PC-9 (cell line): ENCODE results near the gene DNAJB12. TPM values are rescaled to one million over a fixed set of nuclear protein-coding genes. Genes with fewer than 3 reads are reported as not detected.
A peak's percentile ranks its signal among the peaks of the same experiment; 100 is the strongest.

Source experiments
- BruUV-seq: library from RNA; stranded (reverse); fragments of 400-500 nt; replicated peaks from 2 replicates; lab custom pipeline; 2021; lab: Mats Ljungman, UMichigan
- CTCF ChIA-PET: fragments of 300-600 bp; sonication (Branson Sonifier 250); formaldehyde crosslinking; loops from one replicate; lab custom pipeline; 2022; ENCODE audit warnings: antibody characterized with exemption; lab: Charles Lee
- POLR2A ChIA-PET: fragments of 300-600 bp; sonication (Branson Sonifier 250); formaldehyde crosslinking; loops from one replicate; lab custom pipeline; 2022; ENCODE audit warnings: antibody characterized with exemption; ENCODE audit not compliant: unreplicated experiment; lab: Charles Lee
- DNase-seq, 2 experiments: peaks; one replicate each; pipeline versions ENCODE4 v3.0.0 to v3.0.0-alpha.2; 2015 to 2022; ENCODE audit warnings: mixed read lengths in 1 of 2
- H2AFZ ChIP-seq: fragments of 200-600 bp; sonication (generic); 2 replicates; pipeline ENCODE4 v1.8.1; 2017; ENCODE audit warnings: antibody characterized with exemption
- H3F3A ChIP-seq: fragments of 200-600 bp; sonication (generic); 2 replicates; pipeline ENCODE4 v1.8.1; 2017; ENCODE audit warnings: antibody characterized with exemption, mild to moderate bottlenecking, low read depth; ENCODE audit not compliant: insufficient read depth
- H3K27ac ChIP-seq: fragments of 200-600 bp; sonication (generic); 2 replicates; pipeline ENCODE4 v1.6.1; 2016; ENCODE audit warnings: mixed run types
- H3K27me3 ChIP-seq: fragments of 200-600 bp; sonication (generic); 2 replicates; pipeline ENCODE4 v1.6.1; 2016; ENCODE audit warnings: low read depth, mixed run types; ENCODE audit not compliant: insufficient read depth
- H3K36me3 ChIP-seq: fragments of 200-600 bp; sonication (generic); 2 replicates; pipeline ENCODE4 v1.6.1; 2016; ENCODE audit warnings: low read depth, mixed run types
- H3K4me1 ChIP-seq: fragments of 200-600 bp; sonication (generic); replicated peaks from 2 replicates; pipeline ENCODE4 v1.6.1; 2016; ENCODE audit warnings: mixed run types; ENCODE audit not compliant: insufficient read depth
- H3K4me2 ChIP-seq: fragments of 200-600 bp; sonication (generic); 2 replicates; pipeline ENCODE4 v1.6.1; 2017; ENCODE audit warnings: mixed run types
- H3K4me3 ChIP-seq: fragments of 200-600 bp; sonication (generic); 2 replicates; pipeline ENCODE4 v1.6.1; 2016; ENCODE audit warnings: mixed run types
- H3K79me2 ChIP-seq: fragments of 200-600 bp; sonication (generic); 2 replicates; pipeline ENCODE4 v1.6.1; 2017; ENCODE audit warnings: low read depth, mixed run types
- H3K9me2 ChIP-seq: fragments of 200-600 bp; sonication (generic); 2 replicates; pipeline ENCODE4 v1.8.1; 2017; ENCODE audit warnings: mild to moderate bottlenecking; ENCODE audit not compliant: insufficient read depth
- H3K9me3 ChIP-seq: fragments of 200-600 bp; sonication (generic); 2 replicates; pipeline ENCODE4 v1.8.1; 2016; ENCODE audit warnings: low read depth; ENCODE audit not compliant: insufficient read depth
- H4K20me1 ChIP-seq: fragments of 200-600 bp; sonication (generic); 2 replicates; pipeline ENCODE4 v1.8.1; 2017; ENCODE audit not compliant: insufficient read depth
- EZH2 ChIP-seq: fragments of 200-600 bp; sonication (generic); IDR thresholded peaks from 2 replicates; pipeline ENCODE4 v1.8.0; 2017; ENCODE audit warnings: antibody characterized with exemption, low read depth
- intact Hi-C: fragments of 100-400 bp; cut with micrococcal nuclease; formaldehyde crosslinking; loops from one replicate; pipeline ENCODE4 v1.10.0; 2022; ENCODE audit not compliant: unreplicated experiment
- total RNA-seq: library from RNA; stranded (reverse); gene quantifications from 2 replicates; pipeline ENCODE4 v1.2.3, GENCODE V29; 2021
- TF ChIP-seq, protein P1 (sequence below): fragments of 200-600 bp; sonication (generic); conservative IDR thresholded peaks from 2 replicates; pipeline ENCODE4 v1.6.1; 2017; ENCODE audit warnings: mixed run types, antibody characterized with exemption, mild to moderate bottlenecking, moderate library complexity

DNAJB12 gene
- total RNA-seq, 1 experiment from 2014 or later, result 46.9 TPM

DNA sequence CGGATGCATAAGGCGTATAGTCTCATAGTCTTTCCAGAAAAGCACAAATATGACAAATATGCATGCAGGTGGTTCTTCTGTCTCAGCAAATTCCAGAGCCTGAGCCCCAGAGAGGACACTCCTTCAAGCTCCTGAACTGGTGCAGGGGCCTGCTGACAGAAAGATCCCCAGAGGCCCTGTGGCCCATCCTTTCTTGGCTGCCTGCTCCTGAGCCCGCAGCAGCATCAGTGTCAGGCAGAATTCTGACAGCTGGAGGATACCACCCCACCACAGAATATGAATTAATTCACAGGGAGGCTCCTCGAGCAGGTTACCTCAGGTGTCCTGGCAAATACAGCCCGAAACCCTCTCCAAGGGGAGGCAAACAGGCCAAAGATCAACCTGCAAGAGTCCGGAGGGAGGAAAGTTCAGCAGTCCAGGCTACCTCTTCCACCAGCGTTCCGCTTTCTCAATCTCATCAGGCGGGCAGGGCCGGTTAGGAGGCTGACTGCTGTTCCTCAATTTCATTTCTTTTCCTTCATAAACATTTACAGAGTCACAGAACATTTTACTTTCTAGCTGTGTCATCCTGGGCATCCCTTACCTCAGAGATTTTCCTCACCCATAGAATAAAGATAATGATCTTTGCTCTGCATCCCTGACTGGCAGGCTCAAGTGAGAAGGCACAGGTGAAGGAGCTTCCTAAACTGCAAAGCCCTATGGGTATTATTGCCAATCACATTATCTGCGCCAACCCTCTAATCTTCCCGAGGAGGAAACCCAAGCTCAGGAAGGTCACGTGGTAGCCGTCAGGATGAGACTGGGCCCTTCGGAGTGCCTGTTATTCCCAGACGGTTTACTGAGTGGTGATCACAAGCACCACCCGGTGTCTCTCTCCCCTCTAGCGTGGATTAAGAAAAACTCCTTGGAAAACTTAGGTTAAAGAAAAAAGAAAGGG lies 1.4 kb downstream of the DNAJB12 start:
- BruUV-seq, result no TSS peak
- Histone ChIP-seq H3K9me2 (no peaks in the 10 kb centered on the region), H3K4me2 (peak overlapping the region; percentile 77), H3K27ac (peak overlapping the region; percentile 90), H3K27me3 (no peaks in the 10 kb centered on the region), H3K36me3 (no peaks in the 10 kb centered on the region), H3K79me2 (peaks cover 39% of the 10 kb centered on the region), H3F3A (peaks cover 13% of the 10 kb centered on the region), H3K4me1 (peaks cover 16% of the 10 kb centered on the region), H3K9me3 (no peaks in the 10 kb centered on the region), H4K20me1 (no peaks in the 10 kb centered on the region; the same call in none of the 2 replicates), H3K4me3 (peak overlapping the region; percentile 85), H2AFZ (peak overlapping the region; percentile 86)
- no peak for TF ChIP-seq EZH2
- TF ChIP-seq, protein P1, sequence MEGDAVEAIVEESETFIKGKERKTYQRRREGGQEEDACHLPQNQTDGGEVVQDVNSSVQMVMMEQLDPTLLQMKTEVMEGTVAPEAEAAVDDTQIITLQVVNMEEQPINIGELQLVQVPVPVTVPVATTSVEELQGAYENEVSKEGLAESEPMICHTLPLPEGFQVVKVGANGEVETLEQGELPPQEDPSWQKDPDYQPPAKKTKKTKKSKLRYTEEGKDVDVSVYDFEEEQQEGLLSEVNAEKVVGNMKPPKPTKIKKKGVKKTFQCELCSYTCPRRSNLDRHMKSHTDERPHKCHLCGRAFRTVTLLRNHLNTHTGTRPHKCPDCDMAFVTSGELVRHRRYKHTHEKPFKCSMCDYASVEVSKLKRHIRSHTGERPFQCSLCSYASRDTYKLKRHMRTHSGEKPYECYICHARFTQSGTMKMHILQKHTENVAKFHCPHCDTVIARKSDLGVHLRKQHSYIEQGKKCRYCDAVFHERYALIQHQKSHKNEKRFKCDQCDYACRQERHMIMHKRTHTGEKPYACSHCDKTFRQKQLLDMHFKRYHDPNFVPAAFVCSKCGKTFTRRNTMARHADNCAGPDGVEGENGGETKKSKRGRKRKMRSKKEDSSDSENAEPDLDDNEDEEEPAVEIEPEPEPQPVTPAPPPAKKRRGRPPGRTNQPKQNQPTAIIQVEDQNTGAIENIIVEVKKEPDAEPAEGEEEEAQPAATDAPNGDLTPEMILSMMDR, result no peak
- CTCF ChIA-PET, result interaction anchor here (0.6 kb wide), 2 partner anchors 23 to 743 kb away, joined by 3 to 7 read pairs; no protein-coding TSS in a partner anchor
- POLR2A ChIA-PET, result interaction anchor here (0.6 to 0.9 kb wide), 2 partner anchors 18 to 31 kb away, joined by 3 to 4 read pairs; no protein-coding TSS in a partner anchor
- intact Hi-C loops, result no loop called here
- peak in 1 of 2 experiments; percentile 64 for DNase-seq

DNA sequence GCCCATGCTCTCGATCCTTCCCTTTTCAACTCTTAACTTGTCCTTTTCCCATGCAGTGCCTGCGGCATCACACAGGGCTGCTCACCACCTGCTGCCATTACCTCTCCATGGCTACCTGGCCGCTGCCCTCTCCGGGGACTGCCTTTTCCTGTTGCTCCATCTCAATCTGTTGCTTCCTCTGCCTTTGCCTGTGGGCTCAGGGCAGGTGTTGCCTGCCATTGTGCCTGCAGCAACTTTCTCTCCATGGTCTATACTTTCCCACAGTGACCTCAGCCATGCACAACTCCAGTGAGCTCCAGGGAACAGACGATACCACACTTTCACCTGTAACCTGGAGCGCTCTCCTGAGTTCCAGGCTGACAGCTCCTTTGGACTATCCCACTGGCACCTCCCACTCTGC lies 3.2 kb downstream of the DNAJB12 start:
- Histone ChIP-seq H3K4me1 (peaks cover 16% of the 10 kb centered on the region), H4K20me1 (no peaks in the 10 kb centered on the region; the same call in none of the 2 replicates), H3K9me2 (no peaks in the 10 kb centered on the region), H3F3A (peaks cover 13% of the 10 kb centered on the region), H3K4me3 (no peak overlapping the region), H3K79me2 (peaks cover 53% of the 10 kb centered on the region), H3K9me3 (no peaks in the 10 kb centered on the region), H3K4me2 (no peak overlapping the region), H3K27ac (no peak overlapping the region), H2AFZ (no peak overlapping the region), H3K27me3 (no peaks in the 10 kb centered on the region), H3K36me3 (no peaks in the 10 kb centered on the region)
- POLR2A ChIA-PET, result no interaction called here
- intact Hi-C loops, result no loop called here
- CTCF ChIA-PET, result no interaction called here
- BruUV-seq, result no TSS peak
- no peak for TF ChIP-seq EZH2
- TF ChIP-seq, protein P1, result no peak
- DNase-seq, result no peak

DNA sequence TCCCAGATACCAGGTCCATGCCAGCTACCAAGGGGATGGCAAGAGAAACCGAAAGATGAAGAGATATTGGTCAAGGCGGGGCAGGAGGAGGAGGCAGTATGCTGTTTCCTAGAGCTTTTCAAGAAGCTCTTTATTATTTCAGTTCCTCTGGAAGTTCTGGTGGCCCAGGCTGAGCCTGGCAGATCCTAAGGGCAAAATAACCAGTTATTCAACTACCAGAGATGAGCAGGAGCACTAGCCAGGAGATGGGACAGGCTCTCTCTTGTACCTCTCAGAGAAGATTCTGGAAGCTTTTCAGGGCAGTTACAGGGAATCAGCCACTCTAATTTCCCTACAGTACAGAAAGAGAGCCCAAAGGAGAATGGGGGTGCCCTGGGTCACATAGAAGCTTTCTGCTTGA lies 5.3 kb downstream of the DNAJB12 start:
- TF ChIP-seq, protein P1, result no peak
- TF ChIP-seq EZH2, result no peak
- Histone ChIP-seq H3K79me2 (peaks cover 55% of the 10 kb centered on the region), H3K9me3 (no peaks in the 10 kb centered on the region), H3K4me3 (no peak overlapping the region), H3K36me3 (peaks cover 4% of the 10 kb centered on the region; the same call in 1 of the 2 replicates), H3K27ac (no peak overlapping the region), H3K27me3 (no peaks in the 10 kb centered on the region), H3F3A (no peaks in the 10 kb centered on the region; the same call in 1 of the 2 replicates), H3K4me1 (peaks cover 12% of the 10 kb centered on the region), H2AFZ (no peak overlapping the region), H4K20me1 (no peaks in the 10 kb centered on the region; the same call in none of the 2 replicates), H3K9me2 (no peaks in the 10 kb centered on the region), H3K4me2 (no peak overlapping the region)
- intact Hi-C loops, result no loop called here
- BruUV-seq, result no TSS peak
- DNase-seq, result no peak
- CTCF ChIA-PET, result no interaction called here
- POLR2A ChIA-PET, result interaction anchor here (0.9 kb wide), 1 partner anchor 827 kb away, joined by 9 read pairs; no protein-coding TSS in a partner anchor
